ENCODE measurements around the gene STAT4. TPM values are rescaled to one million over a fixed set of nuclear protein-coding genes. Genes with fewer than 3 reads are reported as not detected.

STAT4 gene
- total RNA-seq, 1 experiment from 2014 or later, result 0.33 TPM

DNA sequence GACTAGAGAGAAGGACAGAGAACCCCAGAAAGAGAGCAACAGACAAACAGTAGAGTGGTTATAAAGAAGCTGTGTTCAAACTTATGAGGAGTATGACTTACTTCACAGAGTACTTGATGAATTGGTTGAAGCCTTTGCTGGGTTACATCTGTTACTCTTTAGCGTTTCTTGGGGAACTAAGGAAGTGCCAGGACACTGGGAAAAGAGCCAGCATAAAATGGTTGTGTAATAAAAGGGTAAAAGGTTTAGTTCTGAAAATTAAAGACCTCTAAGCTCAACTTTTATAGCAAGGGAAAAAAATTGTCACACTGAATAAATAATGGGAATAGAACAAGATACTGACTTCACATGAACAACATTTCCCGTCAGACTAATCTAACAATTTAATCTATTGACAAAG lies 17.0 kb upstream of the STAT4 start:
- Histone ChIP-seq H3K4me1 (ENCODE audit: insufficient read depth, low read length) (no peaks in the 10 kb centered on the region), H4K5ac (ENCODE audit: insufficient read length, low read depth, low read length) (no peak overlapping the region), H2BK120ac (ENCODE audit: low read depth, low read length, poor library complexity, severe bottlenecking) (no peak overlapping the region), H4K20me1 (ENCODE audit: control insufficient read depth, insufficient read depth, insufficient read length) (no peaks in the 10 kb centered on the region), H3K79me2 (ENCODE audit: insufficient read depth, low read length) (no peaks in the 10 kb centered on the region), H3K23me2 (ENCODE audit: insufficient read length, low read depth, low read length, poor library complexity, severe bottlenecking) (no peaks in the 10 kb centered on the region), H3K9ac (ENCODE audit: extremely low read depth, insufficient read length, low read length) (no peak overlapping the region), H2BK12ac (ENCODE audit: insufficient read length, low read depth, low read length) (no peak overlapping the region), H2AFZ (ENCODE audit: low read length) (no peak overlapping the region), H3K79me1 (ENCODE audit: insufficient read depth, low read depth, low read length, poor library complexity, severe bottlenecking) (no peaks in the 10 kb centered on the region), H3K23ac (ENCODE audit: insufficient read length, low read depth, low read length) (no peak overlapping the region), H3K14ac (ENCODE audit: insufficient read depth, low read length) (no peak overlapping the region), H3K9me3 (ENCODE audit: control insufficient read depth, low read depth, low read length) (no peaks in the 10 kb centered on the region), H3K27ac (ENCODE audit: insufficient read length, low read depth, low read length) (no peak overlapping the region), H3K56ac (ENCODE audit: insufficient read length, low read depth, low read length) (no peak overlapping the region), H3T11ph (ENCODE audit: low read length) (no peak overlapping the region), H2BK5ac (ENCODE audit: insufficient read length, low read length) (no peak overlapping the region), H3K4ac (ENCODE audit: low read depth, low read length) (no peak overlapping the region), H4K8ac (replicated peaks; ENCODE audit: insufficient read length, low read depth, low read length) (no peak overlapping the region), H2BK20ac (ENCODE audit: low read depth, low read length, poor library complexity, severe bottlenecking) (no peak overlapping the region), H4K91ac (ENCODE audit: insufficient read length, low read depth, low read length) (no peak overlapping the region), H3K4me2 (ENCODE audit: insufficient read depth, insufficient read length, low read length) (no peak overlapping the region), H3K27me3 (ENCODE audit: insufficient read depth, low read length) (no peaks in the 10 kb centered on the region), H3K18ac (ENCODE audit: insufficient read length, low read depth, low read length) (no peak overlapping the region), H2BK15ac (ENCODE audit: low read depth, low read length) (no peak overlapping the region), H2AK5ac (ENCODE audit: insufficient read length, low read length) (no peak overlapping the region)
- H3K4me3 Mint-ChIP-seq, result no peak overlapping the region
- H3K36me3 Mint-ChIP-seq (ENCODE audit: insufficient read depth in 1 of 3, low read depth in 3 of 3), result no peaks in the 10 kb centered on the region
- TF ChIP-seq CTCF (conservative IDR thresholded peaks at IDR 0.05), result no peak
- no peaks in the 10 kb centered on the region; the same call in 1 of the 2 replicates for H3K27me3 Mint-ChIP-seq (ENCODE audit: low read depth)
- H3K9me3 Mint-ChIP-seq, result no peaks in the 10 kb centered on the region
- peaks cover 4 to 6% of the 10 kb centered on the region in 2 experiments for H3K4me1 Mint-ChIP-seq
- H3K27ac Mint-ChIP-seq, result no peak overlapping the region
- no peak for DNase-seq
- WGBS (ENCODE audit: extremely low coverage, insufficient read length, low lambda C conversion rate), result no CpG with 5 or more reads among the region's 2 CpGs
